ENCODE data around the gene GNPDA1. TPM values are rescaled to one million over a fixed set of nuclear protein-coding genes. Genes with fewer than 3 reads are reported as not detected.
"Not testable (repeated sequence)": the region's sequence is repeated elsewhere in the genome, so short reads cannot be mapped to it uniquely, and the experiment has no call there.

GNPDA1 gene
- total and polyA plus RNA-seq, 10 of the 15 experiments (the other 5 are each of a cell fraction or from before 2014, with no cell fraction given): 1.0 to 11.9 (median 3.9) TPM

DNA sequence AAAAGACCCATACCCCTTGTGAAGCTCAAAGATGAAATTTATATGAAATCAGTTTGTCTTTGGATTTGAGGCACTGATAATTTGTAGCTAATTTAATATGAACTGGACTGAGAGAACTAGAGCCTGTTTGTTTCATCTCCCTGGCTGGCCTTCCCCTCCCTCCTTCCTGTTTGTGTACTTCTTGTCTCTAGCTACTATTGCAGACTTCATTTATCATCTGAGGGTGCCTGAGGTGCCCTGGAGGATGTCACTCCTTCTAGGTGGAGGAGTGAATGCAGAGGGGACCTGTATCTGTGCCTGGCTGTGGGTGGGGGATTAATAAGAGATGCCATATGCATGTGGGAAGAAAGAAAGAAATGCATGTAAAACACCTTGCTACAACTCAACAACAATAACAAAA is 22.2 kb upstream of the GNPDA1 start (continued):
- TF ChIP-seq SPI1 (IDR thresholded peaks at IDR 0.05; ENCODE audit: borderline replicate concordance, insufficient read depth, low read depth, low read length): no peak

DNA sequence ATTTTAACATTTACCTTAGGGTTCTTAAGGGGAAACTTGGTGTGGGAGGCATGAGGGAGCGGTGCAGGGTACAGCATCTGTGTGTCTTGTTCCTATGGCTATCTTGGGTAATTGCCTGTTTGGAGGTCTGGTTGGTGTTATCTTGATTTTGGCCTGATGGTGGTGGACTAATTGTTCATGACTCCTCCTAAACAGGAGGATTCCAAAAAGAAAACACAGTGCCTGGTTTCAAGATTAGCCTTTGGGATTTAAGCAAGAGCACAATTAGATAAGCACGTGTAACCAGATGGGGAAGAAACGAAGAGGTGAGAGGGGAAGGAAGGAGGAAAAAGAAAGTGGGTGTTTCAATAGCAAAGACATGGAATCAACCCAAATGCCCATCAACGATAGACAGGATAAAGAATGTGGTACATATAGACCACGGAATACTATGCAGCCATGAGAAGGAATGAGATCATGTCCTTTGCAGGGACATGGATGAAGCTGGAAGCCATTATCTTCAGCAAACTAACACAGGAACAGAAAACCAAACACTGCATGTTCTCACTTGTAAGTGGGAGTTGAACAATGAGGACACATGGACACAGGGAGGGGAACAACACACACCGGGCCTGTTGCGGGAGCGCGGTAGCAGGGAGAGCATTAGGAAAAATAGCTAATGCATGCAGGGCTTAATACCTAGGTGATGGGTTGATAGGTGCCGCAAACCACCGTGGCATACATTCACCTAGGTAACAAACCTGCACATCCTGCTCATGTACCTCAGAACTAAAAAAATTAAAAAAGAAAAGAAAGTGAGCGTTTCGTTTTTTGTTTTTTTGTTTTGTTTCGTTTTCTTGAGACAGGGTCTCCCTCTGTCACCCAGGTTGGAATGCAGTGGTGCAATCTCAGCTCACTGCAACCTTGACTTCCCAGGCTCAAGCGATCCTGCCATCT is 21.1 kb upstream of the GNPDA1 start:
- intact Hi-C loops (cut with micrococcal nuclease; ENCODE audit: unreplicated experiment); POLR2A ChIA-PET; H3K4me2 ChIP-seq (ENCODE audit: control insufficient read depth, insufficient read depth); in situ Hi-C loops (cut with MboI); RAD21 ChIA-PET (ENCODE audit: unreplicated experiment); BruUV-seq (replicated peaks); H3K9me3 ChIP-seq (replicated peaks; ENCODE audit: control insufficient read depth, insufficient read depth, low read length); H3K36me3 ChIP-seq (ENCODE audit: control insufficient read depth in 2 of 2, insufficient read depth in 2 of 2, low read length in 1 of 2); FAIRE-seq; H4K20me1 ChIP-seq (ENCODE audit: control insufficient read depth, insufficient read depth); H3K27me3 ChIP-seq (replicated peaks in 1 of 2; ENCODE audit: control insufficient read depth in 2 of 2, insufficient read depth in 2 of 2, low read length in 1 of 2); SMC1A ChIA-PET (ENCODE audit: uncharacterized antibody, unreplicated experiment); H2AFZ ChIP-seq (ENCODE audit: control insufficient read depth, low read depth, low read length); H3K9ac ChIP-seq (ENCODE audit: control insufficient read depth, insufficient read depth, low read length); DNase-seq (ENCODE audit: low read depth, low spot score); H3K4me3 ChIP-seq; H3K27ac ChIP-seq (ENCODE audit: control insufficient read depth, insufficient read depth); H3K4me1 ChIP-seq (ENCODE audit: control insufficient read depth, insufficient read depth, low read length); H3K79me2 ChIP-seq (ENCODE audit: control insufficient read depth, insufficient read depth, low read length); ATAC-seq: not testable (repeated sequence)
- WGBS (ENCODE audit: insufficient coverage, insufficient replicate concordance, low lambda C conversion rate, missing lambda C conversion rate): 67% methylated on average over 15 of the region's 15 CpGs
- CTCF ChIA-PET: interaction anchor here (1.2 kb wide), 1 partner anchor 22 kb away, joined by 3 read pairs; the partner anchor contains the start of gene GNPDA1

DNA sequence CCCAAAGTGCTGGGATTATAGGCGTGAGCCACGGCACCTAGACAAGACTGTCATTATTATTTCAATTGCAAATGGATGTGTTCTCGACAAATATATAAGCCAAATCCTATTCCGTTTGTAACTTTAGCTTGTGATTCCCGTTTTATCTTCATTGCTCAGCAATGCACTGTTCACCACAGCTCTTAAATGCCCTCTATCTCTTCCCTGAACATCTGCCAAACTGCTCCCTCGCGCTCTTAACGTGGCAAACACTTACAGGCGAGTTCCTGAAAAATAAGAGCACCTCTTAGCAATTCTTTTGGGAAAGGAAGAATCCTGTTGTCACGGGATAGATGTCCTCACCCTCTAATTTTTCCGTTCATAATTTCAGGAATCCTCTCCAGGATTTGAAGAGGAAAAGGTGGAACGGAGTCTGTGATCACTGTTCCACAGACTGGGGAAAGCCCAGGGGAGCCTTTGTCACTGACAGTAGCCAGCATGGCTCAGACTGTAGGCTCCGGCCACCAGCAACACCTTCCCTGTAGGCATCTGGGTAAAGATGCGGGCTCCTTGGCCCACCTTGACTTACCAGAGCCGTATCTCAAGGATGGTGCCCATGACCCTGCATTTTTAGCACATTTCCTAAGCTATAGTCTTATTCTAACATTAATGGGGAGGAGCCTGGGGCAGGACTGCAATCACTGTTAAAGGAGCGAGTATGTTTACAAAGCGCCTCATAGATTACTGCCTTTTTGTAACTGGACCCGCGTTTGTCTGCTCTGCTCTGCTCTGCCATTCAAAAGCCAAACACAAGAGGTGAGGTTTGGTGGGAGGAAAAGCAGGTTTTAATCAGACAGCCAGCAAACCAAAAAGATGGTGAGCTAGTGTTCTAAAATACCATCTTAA is 20.2 kb upstream of the GNPDA1 start:
- DNase-seq (ENCODE audit: low read depth, low spot score): no peak
- Histone ChIP-seq H3K9ac (ENCODE audit: control insufficient read depth, insufficient read depth, low read length) (no peak overlapping the region), H3K4me3 (no peak overlapping the region), H2AFZ (ENCODE audit: control insufficient read depth, low read depth, low read length) (no peak overlapping the region), H3K4me1 (ENCODE audit: control insufficient read depth, insufficient read depth, low read length) (no peaks in the 10 kb centered on the region), H3K79me2 (ENCODE audit: control insufficient read depth, insufficient read depth, low read length) (no peaks in the 10 kb centered on the region), H4K20me1 (ENCODE audit: control insufficient read depth, insufficient read depth) (no peaks in the 10 kb centered on the region), H3K9me3 (replicated peaks; ENCODE audit: control insufficient read depth, insufficient read depth, low read length) (no peaks in the 10 kb centered on the region), H3K36me3 (ENCODE audit: control insufficient read depth in 2 of 2, insufficient read depth in 2 of 2, low read length in 1 of 2) (no peaks in the 10 kb centered on the region), H3K4me2 (ENCODE audit: control insufficient read depth, insufficient read depth) (no peak overlapping the region), H3K27ac (ENCODE audit: control insufficient read depth, insufficient read depth) (no peak overlapping the region), H3K27me3 (replicated peaks in 1 of 2; ENCODE audit: control insufficient read depth in 2 of 2, insufficient read depth in 2 of 2, low read length in 1 of 2) (no peaks in the 10 kb centered on the region; a peak in 1 of 4 replicates)
- intact Hi-C loops (cut with micrococcal nuclease; ENCODE audit: unreplicated experiment) (no loop called here), in situ Hi-C loops (cut with MboI) (no loop called here)
- POLR2A ChIA-PET: no interaction called here
- SMC1A ChIA-PET (ENCODE audit: uncharacterized antibody, unreplicated experiment): no interaction called here
- CTCF ChIA-PET: interaction anchor here (1.2 kb wide), 1 partner anchor 21 kb away, joined by 3 read pairs; the partner anchor contains the start of gene GNPDA1
- BruUV-seq (replicated peaks): no TSS peak
- 32% methylated on average over 19 of the region's 19 CpGs for WGBS (ENCODE audit: insufficient coverage, insufficient replicate concordance, low lambda C conversion rate, missing lambda C conversion rate)
- RAD21 ChIA-PET (ENCODE audit: unreplicated experiment): no interaction called here
- no peak for ATAC-seq
- FAIRE-seq: no peak
- TF ChIP-seq BHLHE40 (IDR thresholded peaks at IDR 0.05; ENCODE audit: borderline replicate concordance in 1 of 2, low read depth in 2 of 2, low read length in 1 of 2) (no peak), TAF1 (IDR thresholded peaks at IDR 0.05; ENCODE audit: borderline replicate concordance, low read depth, low read length) (no peak), BCL3 (IDR thresholded peaks at IDR 0.05; ENCODE audit: borderline replicate concordance, insufficient read depth, low read depth, low read length, poor library complexity, severe bottlenecking) (no peak), NR2C2 (IDR thresholded peaks at IDR 0.05; ENCODE audit: borderline replicate concordance, control insufficient read depth, insufficient read length, low read depth) (no peak), SMC3 (IDR thresholded peaks at IDR 0.05; ENCODE audit: borderline replicate concordance, low read length) (no peak)
- TF ChIP-seq, protein P1, sequence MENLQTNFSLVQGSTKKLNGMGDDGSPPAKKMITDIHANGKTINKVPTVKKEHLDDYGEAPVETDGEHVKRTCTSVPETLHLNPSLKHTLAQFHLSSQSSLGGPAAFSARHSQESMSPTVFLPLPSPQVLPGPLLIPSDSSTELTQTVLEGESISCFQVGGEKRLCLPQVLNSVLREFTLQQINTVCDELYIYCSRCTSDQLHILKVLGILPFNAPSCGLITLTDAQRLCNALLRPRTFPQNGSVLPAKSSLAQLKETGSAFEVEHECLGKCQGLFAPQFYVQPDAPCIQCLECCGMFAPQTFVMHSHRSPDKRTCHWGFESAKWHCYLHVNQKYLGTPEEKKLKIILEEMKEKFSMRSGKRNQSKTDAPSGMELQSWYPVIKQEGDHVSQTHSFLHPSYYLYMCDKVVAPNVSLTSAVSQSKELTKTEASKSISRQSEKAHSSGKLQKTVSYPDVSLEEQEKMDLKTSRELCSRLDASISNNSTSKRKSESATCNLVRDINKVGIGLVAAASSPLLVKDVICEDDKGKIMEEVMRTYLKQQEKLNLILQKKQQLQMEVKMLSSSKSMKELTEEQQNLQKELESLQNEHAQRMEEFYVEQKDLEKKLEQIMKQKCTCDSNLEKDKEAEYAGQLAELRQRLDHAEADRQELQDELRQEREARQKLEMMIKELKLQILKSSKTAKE (IDR thresholded peaks at IDR 0.05; ENCODE audit: low read depth, poor library complexity, severe bottlenecking): no peak

All from GM12878 (cell line).